ENCODE data around the gene PRRX2.

- TF ChIP-seq EZH2 (IDR thresholded peaks at IDR 0.05; ENCODE audit: borderline replicate concordance, low read depth, low read length, poor library complexity, severe bottlenecking), result no peak
- TF ChIP-seq, protein P1, sequence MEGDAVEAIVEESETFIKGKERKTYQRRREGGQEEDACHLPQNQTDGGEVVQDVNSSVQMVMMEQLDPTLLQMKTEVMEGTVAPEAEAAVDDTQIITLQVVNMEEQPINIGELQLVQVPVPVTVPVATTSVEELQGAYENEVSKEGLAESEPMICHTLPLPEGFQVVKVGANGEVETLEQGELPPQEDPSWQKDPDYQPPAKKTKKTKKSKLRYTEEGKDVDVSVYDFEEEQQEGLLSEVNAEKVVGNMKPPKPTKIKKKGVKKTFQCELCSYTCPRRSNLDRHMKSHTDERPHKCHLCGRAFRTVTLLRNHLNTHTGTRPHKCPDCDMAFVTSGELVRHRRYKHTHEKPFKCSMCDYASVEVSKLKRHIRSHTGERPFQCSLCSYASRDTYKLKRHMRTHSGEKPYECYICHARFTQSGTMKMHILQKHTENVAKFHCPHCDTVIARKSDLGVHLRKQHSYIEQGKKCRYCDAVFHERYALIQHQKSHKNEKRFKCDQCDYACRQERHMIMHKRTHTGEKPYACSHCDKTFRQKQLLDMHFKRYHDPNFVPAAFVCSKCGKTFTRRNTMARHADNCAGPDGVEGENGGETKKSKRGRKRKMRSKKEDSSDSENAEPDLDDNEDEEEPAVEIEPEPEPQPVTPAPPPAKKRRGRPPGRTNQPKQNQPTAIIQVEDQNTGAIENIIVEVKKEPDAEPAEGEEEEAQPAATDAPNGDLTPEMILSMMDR (conservative IDR thresholded peaks at IDR 0.05; ENCODE audit: low read depth, low read length), result no peak
These were observed 79.8 kb downstream of the PRRX2 start for GRCh38 chr9:129745200-129745599.
